ENCODE measurements around the gene FAAP100. TPM values are rescaled to one million over a fixed set of nuclear protein-coding genes. Genes with fewer than 3 reads are reported as not detected.

Gene FAAP100
- total and polyA plus RNA-seq, 2 experiments from 2014 or later: 25.2 to 44.9 TPM

GRCh38 chr17:81561494-81561885, 9.3 kb upstream of the FAAP100 start:
- Histone ChIP-seq H3K4me2 (ENCODE audit: unreplicated experiment) (no peak overlapping the region), H3K27me3 (replicated peaks; ENCODE audit: insufficient read depth) (no peaks in the 10 kb centered on the region), H3K4me3 (no peak overlapping the region), H3K4me1 (ENCODE audit: insufficient read depth) (peaks cover 51% of the 10 kb centered on the region), H2AFZ (no peak overlapping the region), H3F3A (ENCODE audit: insufficient read depth) (peaks cover 54% of the 10 kb centered on the region), H3K79me2 (ENCODE audit: insufficient read depth) (peaks cover 26% of the 10 kb centered on the region), H3K27ac (peak overlapping the region; percentile 74), H3K9ac (peak overlapping the region; percentile 36; the same call in 1 of the 2 replicates), H3K9me3 (ENCODE audit: low read depth) (no peaks in the 10 kb centered on the region), H3K9me2 (ENCODE audit: insufficient read depth) (no peaks in the 10 kb centered on the region), H3K36me3 (ENCODE audit: low read depth) (peaks cover 37% of the 10 kb centered on the region), H4K20me1 (ENCODE audit: insufficient read depth) (no peaks in the 10 kb centered on the region)
- in situ Hi-C loops (cut with MboI): no loop called here
- no peak for TF ChIP-seq EZH2phosphoT487 (IDR thresholded peaks at IDR 0.05; ENCODE audit: insufficient read depth, low read depth)
- TF ChIP-seq EZH2 (IDR thresholded peaks at IDR 0.05; ENCODE audit: insufficient read depth, poor library complexity, severe bottlenecking): no peak
- 51 to 57% methylated on average over 4 of the region's 4 CpGs for WGBS, 2 experiments (ENCODE audit: low coverage in 1 of 2, low lambda C conversion rate in 2 of 2, missing lambda C conversion rate in 2 of 2)
- DNase-seq: peak; percentile 79

- in situ Hi-C loops (cut with MboI): no loop called here
- no peak overlapping the region for H2AFZ ChIP-seq
- no peaks in the 10 kb centered on the region for H3K9me2 ChIP-seq (ENCODE audit: insufficient read depth)
- H3K4me1 ChIP-seq (ENCODE audit: insufficient read depth): peaks cover 37% of the 10 kb centered on the region
- no peak overlapping the region for H3K9ac ChIP-seq
- no peak overlapping the region for H3K27ac ChIP-seq
- H3K4me3 ChIP-seq: no peak overlapping the region
- no peaks in the 10 kb centered on the region for H3K27me3 ChIP-seq (replicated peaks; ENCODE audit: insufficient read depth)
- peaks cover 26% of the 10 kb centered on the region for H3K36me3 ChIP-seq (ENCODE audit: low read depth)
- H3K4me2 ChIP-seq (ENCODE audit: unreplicated experiment): no peak overlapping the region
- no peaks in the 10 kb centered on the region for H3K9me3 ChIP-seq (ENCODE audit: low read depth)
- peaks cover 12% of the 10 kb centered on the region for H3K79me2 ChIP-seq (ENCODE audit: insufficient read depth)
- 73 to 84% methylated on average over 20 to 27 of the region's 27 CpGs for WGBS, 2 experiments (ENCODE audit: low coverage in 1 of 2, low lambda C conversion rate in 2 of 2, missing lambda C conversion rate in 2 of 2)
- peaks cover 37% of the 10 kb centered on the region for H3F3A ChIP-seq (ENCODE audit: insufficient read depth)
- DNase-seq: no peak
- H4K20me1 ChIP-seq (ENCODE audit: insufficient read depth): no peaks in the 10 kb centered on the region
- TF ChIP-seq EZH2 (IDR thresholded peaks at IDR 0.05; ENCODE audit: insufficient read depth, poor library complexity, severe bottlenecking) (no peak), EZH2phosphoT487 (IDR thresholded peaks at IDR 0.05; ENCODE audit: insufficient read depth, low read depth) (no peak)
These were observed 7.0 kb upstream of the FAAP100 start for GRCh38 chr17:81558941-81559806.

- WGBS, 2 experiments (ENCODE audit: low coverage in 1 of 2, low lambda C conversion rate in 2 of 2, missing lambda C conversion rate in 2 of 2): 96 to 98% methylated on average over 12 of the region's 12 CpGs
- H4K20me1 ChIP-seq (ENCODE audit: insufficient read depth): no peaks in the 10 kb centered on the region
- no peak overlapping the region for H3K27ac ChIP-seq
- in situ Hi-C loops (cut with MboI): no loop called here
- no peak overlapping the region for H3K4me3 ChIP-seq
- no peaks in the 10 kb centered on the region for H3K27me3 ChIP-seq (replicated peaks; ENCODE audit: insufficient read depth)
- H2AFZ ChIP-seq: no peak overlapping the region
- H3K36me3 ChIP-seq (ENCODE audit: low read depth): peaks cover 21% of the 10 kb centered on the region
- H3K9me3 ChIP-seq (ENCODE audit: low read depth): no peaks in the 10 kb centered on the region
- no peak overlapping the region for H3K4me2 ChIP-seq (ENCODE audit: unreplicated experiment)
- H3K4me1 ChIP-seq (ENCODE audit: insufficient read depth): peaks cover 39% of the 10 kb centered on the region
- no peak overlapping the region for H3K9ac ChIP-seq
- DNase-seq: no peak
- TF ChIP-seq EZH2phosphoT487 (IDR thresholded peaks at IDR 0.05; ENCODE audit: insufficient read depth, low read depth) (no peak), EZH2 (IDR thresholded peaks at IDR 0.05; ENCODE audit: insufficient read depth, poor library complexity, severe bottlenecking) (no peak)
- peaks cover 12% of the 10 kb centered on the region for H3K79me2 ChIP-seq (ENCODE audit: insufficient read depth)
- no peaks in the 10 kb centered on the region for H3K9me2 ChIP-seq (ENCODE audit: insufficient read depth)
- peaks cover 38% of the 10 kb centered on the region for H3F3A ChIP-seq (ENCODE audit: insufficient read depth)
These were observed 5.9 kb upstream of the FAAP100 start for GRCh38 chr17:81558115-81558468.

GRCh38 chr17:81557276-81558114, 5.3 kb upstream of the FAAP100 start:
- H3K4me1 ChIP-seq (ENCODE audit: insufficient read depth): peaks cover 41% of the 10 kb centered on the region
- H3K9me2 ChIP-seq (ENCODE audit: insufficient read depth): no peaks in the 10 kb centered on the region
- in situ Hi-C loops (cut with MboI): no loop called here
- H3K27ac ChIP-seq: no peak overlapping the region
- 91 to 92% methylated on average over 19 to 21 of the region's 21 CpGs for WGBS, 2 experiments (ENCODE audit: low coverage in 1 of 2, low lambda C conversion rate in 2 of 2, missing lambda C conversion rate in 2 of 2)
- TF ChIP-seq EZH2 (IDR thresholded peaks at IDR 0.05; ENCODE audit: insufficient read depth, poor library complexity, severe bottlenecking) (no peak), EZH2phosphoT487 (IDR thresholded peaks at IDR 0.05; ENCODE audit: insufficient read depth, low read depth) (no peak)
- no peaks in the 10 kb centered on the region for H3K9me3 ChIP-seq (ENCODE audit: low read depth)
- no peak overlapping the region for H3K9ac ChIP-seq
- peaks cover 19% of the 10 kb centered on the region for H3K36me3 ChIP-seq (ENCODE audit: low read depth)
- H3F3A ChIP-seq (ENCODE audit: insufficient read depth): peaks cover 38% of the 10 kb centered on the region
- no peaks in the 10 kb centered on the region for H3K27me3 ChIP-seq (replicated peaks; ENCODE audit: insufficient read depth)
- no peak overlapping the region for H2AFZ ChIP-seq
- no peak overlapping the region for H3K4me3 ChIP-seq
- DNase-seq: no peak
- peaks cover 10% of the 10 kb centered on the region for H3K79me2 ChIP-seq (ENCODE audit: insufficient read depth)
- no peak overlapping the region for H3K4me2 ChIP-seq (ENCODE audit: unreplicated experiment)
- H4K20me1 ChIP-seq (ENCODE audit: insufficient read depth): no peaks in the 10 kb centered on the region

Data from GM23248 (cell line).